KOPT-K1 (cell line): Measurements from ENCODE around the gene GFRA4.

Experiments used
- H3K27ac ChIP-seq: fragments of 200-600 bp; sonication (generic); 2 replicates; pipeline ENCODE4 v1.5.1; 2016; ENCODE audit warnings: antibody characterized with exemption, mild to moderate bottlenecking, low read depth, low read length; ENCODE audit not compliant: poor library complexity, severe bottlenecking
- H3K36me3 ChIP-seq: fragments of 200-600 bp; sonication (generic); 2 replicates; pipeline ENCODE4 v1.5.1; 2017; ENCODE audit warnings: antibody characterized with exemption, mild to moderate bottlenecking, low read length, moderate library complexity; ENCODE audit not compliant: insufficient read depth
- H3K9me3 ChIP-seq: fragments of 200-600 bp; sonication (generic); 2 replicates; pipeline ENCODE4 v1.5.1; 2017; ENCODE audit warnings: antibody characterized with exemption, low read length, mild to moderate bottlenecking; ENCODE audit not compliant: insufficient read depth, poor library complexity, severe bottlenecking

Gene GFRA4

DNA sequence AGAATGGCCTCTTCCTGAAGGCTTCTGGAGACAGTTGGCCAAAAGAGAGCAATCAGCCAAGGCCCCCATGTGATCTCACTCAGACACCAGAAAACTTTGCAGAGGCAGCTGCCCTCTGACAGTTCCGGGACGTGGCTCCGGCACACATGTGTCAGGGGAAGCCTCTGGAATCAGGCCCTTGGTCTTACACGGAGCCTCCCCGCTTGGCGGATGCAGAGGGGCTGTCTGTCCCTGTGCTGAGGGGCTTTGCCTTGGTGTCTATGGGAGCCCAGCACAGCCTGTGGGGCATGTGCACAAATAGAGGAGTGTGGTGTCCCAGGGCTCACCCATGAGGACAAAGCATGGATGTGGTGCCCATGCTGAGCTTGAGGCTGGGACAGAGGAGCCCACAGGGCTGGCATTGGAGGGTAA, 35.4 kb upstream of the GFRA4 start:
- peaks cover 7% of the 10 kb centered on the region for H3K9me3 ChIP-seq
- no peaks in the 10 kb centered on the region for H3K36me3 ChIP-seq
- H3K27ac ChIP-seq: no peak overlapping the region

DNA sequence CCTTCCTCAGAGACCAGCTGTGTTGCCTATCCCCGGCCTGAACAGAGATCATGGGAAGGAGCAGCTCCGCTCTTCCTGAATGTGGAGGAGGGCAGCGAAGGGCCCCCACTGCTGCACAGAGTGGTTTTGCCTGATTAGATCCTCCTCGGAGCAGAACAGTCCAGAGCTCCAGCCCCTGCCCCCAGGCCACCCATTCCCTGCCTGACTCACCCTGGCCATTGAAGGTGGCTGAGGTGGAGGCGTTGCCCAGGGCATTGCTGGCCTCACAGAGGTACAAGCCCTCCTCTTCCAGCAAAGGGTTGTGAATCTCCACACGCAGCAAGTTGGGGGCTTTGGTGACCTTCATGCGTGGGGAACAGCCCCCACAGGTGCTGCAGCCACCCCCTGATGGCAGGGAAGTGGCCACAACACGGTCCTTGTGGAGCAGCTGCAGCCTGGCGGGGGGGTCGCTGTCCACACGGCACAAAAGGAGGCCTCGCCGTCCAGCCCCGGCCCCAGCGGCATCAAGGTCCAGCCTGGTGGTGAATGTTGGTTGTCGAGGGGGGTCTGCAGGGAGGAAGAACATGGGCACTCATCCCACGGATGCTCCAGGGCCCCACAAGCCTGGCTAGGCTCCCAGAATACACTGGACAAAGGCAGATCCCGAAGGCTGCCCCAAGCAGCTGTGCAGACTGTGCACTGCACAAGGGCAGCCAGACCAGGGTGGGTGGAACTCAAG, 34.5 kb upstream of the GFRA4 start:
- no peak overlapping the region for H3K27ac ChIP-seq
- H3K36me3 ChIP-seq: no peaks in the 10 kb centered on the region
- peaks cover 7% of the 10 kb centered on the region for H3K9me3 ChIP-seq

DNA sequence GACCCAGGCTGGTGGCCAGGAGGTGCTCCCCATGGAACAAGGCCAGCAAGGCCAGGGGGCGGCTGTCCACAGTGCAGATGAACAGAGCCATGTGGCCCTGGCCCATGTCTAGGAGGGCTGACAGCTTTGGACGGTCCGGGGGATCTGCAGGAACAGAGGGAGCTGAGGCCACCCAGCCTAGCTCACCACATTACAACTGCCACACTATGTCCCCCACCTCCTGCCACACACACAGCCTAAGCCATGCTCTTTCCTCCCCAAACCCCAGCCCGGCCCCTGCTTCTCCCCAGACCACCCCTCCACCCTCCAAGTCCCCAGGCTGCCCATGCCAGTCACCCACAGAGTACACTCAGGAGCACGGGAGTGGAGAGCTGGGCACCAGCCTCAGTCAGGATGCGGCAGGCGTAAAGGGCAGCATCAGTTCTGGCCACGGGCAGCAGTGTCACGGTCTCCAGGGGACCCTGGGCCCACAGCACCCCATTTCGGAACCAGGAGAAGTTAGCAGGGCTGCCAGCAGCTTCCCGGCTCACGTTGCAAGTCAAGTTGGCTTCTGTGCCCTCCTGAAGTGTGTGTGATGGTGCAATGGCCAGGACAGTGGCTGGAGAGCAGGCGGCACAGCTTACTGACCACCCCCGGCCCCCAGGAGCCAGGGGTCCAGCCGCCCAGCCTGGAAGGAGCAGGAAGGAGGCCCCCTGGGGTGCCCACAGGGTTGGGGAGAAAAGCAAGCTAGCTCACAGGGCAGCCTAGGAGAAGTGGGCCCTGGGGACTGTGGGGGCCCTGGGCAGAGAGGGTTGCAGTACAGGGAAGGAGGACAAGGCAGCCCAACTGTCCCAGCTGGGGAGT, 33.8 kb upstream of the GFRA4 start:
- Histone ChIP-seq H3K9me3 (peaks cover 7% of the 10 kb centered on the region), H3K27ac (no peak overlapping the region), H3K36me3 (no peaks in the 10 kb centered on the region)

DNA sequence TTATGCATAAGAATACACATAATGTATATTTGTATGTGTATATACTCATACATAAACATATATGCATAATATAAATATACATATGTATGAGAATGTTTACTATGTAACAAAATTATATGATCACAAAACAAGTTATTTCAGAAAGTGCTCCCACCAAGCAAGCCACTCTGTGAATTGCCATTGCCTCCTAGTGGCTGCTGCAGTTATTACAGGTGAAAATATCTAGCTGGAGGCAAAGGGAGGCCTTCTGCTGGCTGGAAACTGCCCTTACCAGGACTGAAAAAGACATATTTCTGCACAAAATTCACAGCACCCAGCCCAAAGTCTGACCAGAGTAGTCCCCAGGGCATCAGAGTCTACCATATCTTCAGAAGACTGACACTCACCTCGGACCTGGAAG, 33.0 kb upstream of the GFRA4 start:
- Histone ChIP-seq H3K27ac (no peak overlapping the region), H3K36me3 (no peaks in the 10 kb centered on the region), H3K9me3 (peaks cover 7% of the 10 kb centered on the region)

DNA sequence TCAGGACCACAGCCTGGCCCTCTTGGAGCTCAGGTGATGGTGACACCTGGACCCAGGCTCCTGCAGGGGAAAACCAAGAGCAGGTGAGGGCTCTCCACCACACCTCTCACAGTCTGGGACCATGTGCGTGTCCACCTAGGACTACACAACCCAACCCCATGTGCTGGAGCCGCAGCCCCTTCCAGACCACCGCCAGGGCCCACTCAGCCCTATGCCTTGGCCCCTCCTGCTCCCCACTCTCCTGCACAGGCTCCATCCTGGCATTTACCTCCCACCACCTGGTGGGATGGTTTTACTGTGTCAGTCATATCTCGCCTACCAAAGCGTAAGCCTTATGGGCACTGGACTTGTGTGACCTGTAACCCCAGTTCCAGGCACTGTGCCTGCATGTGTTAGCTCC, 31.7 kb upstream of the GFRA4 start:
- Histone ChIP-seq H3K9me3 (peaks cover 7% of the 10 kb centered on the region), H3K27ac (no peak overlapping the region), H3K36me3 (no peaks in the 10 kb centered on the region)

DNA sequence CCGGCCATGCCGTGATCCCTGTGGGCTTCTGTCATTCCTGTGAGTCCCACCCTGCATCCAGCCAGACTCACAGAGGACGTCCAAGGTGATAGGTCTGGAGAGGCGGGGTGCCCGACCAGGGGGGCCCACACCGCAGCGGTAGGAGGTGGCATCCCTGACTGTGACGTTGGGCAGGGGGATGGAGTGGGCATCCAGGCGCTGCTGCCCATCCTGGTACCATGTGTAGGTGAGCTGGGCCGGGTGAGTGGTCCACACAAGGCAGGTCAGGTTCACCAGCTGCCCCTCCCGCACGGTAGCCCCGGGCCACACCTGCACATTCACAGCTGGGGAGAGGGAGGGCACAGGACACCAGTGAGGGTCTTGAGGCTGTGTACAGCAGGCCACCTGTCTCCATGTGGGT, 30.2 kb upstream of the GFRA4 start:
- H3K9me3 ChIP-seq: peaks cover 7% of the 10 kb centered on the region
- H3K27ac ChIP-seq: no peak overlapping the region
- H3K36me3 ChIP-seq: no peaks in the 10 kb centered on the region

DNA sequence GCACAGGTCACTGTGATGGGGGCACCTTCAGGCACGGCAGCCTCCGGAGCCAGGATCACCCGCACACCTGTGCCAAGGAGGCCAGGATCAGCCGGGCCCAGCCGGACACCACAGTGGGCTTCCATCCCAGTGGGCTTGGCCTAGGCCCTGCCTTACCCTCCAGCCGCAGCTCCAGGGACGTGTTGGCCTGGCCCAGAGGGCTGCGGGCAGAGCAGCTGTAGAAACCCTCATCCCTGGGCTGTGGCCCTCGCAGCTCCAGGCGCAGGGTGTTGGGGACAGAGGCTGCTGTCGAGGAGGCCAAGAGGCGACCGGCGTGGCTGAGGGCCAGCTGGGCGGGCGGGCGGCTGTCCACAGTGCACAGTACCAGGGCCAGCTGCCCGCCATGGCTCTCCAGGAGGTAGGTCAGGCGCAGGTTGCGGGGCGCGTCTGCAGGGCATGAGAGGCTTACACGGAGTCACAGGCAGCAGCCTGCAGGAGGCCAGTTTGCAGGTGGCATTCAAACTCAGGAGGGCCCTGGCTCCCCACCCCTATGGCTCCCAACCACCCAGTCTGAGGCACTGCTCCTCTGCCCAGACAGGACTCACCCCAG, 29.6 kb upstream of the GFRA4 start:
- Histone ChIP-seq H3K27ac (no peak overlapping the region), H3K36me3 (no peaks in the 10 kb centered on the region), H3K9me3 (peaks cover 7% of the 10 kb centered on the region)

DNA sequence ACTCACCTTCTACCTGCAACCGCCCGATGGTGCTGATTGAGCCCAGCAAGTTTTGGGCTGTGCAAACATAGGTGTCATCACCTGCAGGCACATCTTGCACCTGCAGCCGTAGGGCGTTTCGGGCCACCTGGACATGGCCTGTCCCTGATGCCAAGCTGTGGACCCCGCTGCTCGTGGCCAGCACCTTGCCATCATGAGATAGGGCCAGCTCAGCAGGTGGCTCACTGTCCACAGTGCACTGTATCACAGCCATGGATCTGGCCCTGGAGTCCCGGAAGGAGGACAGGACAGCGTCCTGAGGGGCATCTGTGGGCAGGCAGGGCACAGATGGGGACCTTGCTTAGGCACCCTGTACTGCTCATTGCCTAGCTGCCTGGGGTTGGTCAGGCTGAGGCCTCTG, 28.7 kb upstream of the GFRA4 start:
- no peaks in the 10 kb centered on the region for H3K36me3 ChIP-seq
- H3K9me3 ChIP-seq: peaks cover 7% of the 10 kb centered on the region
- no peak overlapping the region for H3K27ac ChIP-seq

DNA sequence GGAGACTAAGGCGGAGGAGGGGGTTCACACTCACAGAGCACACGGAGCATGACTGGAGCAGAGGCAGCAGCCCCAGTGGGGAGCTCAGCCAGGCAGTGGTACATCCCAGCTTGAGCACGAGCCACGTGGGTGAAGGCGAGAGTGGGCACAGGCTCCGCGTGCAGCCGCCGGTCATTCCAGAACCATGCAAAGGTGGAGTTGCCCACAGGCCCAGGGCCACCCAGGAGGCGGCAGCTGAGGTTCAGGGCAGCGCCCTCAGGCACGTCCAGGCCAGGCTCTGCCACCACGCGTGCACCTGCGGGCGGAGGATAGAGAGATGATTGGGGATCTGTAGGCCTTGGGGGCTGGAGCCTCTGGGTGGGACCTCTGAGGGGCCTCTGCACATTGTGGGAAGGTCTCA, 28.1 kb upstream of the GFRA4 start:
- peaks cover 2% of the 10 kb centered on the region for H3K9me3 ChIP-seq
- no peak overlapping the region for H3K27ac ChIP-seq
- H3K36me3 ChIP-seq: no peaks in the 10 kb centered on the region

DNA sequence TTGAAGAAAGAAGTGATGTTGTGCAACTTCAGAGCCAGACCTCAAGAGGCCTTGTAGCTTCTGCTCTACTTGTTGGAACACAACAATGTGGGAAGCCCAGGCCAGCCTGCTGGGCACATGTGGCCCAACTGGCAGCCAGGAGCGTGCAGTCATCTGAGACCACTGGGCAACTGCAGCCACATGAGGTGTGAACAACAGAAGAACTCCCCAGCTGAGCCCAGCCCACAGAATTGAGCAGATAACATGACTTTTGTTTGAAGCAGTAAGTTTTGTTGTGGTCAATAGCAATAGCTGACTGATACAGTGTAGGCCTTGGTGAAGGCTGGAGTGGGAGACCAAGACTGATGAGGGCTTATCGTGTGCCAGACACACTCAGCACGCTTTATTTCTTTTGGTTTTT, 27.2 kb upstream of the GFRA4 start:
- H3K9me3 ChIP-seq: no peaks in the 10 kb centered on the region
- no peaks in the 10 kb centered on the region for H3K36me3 ChIP-seq

DNA sequence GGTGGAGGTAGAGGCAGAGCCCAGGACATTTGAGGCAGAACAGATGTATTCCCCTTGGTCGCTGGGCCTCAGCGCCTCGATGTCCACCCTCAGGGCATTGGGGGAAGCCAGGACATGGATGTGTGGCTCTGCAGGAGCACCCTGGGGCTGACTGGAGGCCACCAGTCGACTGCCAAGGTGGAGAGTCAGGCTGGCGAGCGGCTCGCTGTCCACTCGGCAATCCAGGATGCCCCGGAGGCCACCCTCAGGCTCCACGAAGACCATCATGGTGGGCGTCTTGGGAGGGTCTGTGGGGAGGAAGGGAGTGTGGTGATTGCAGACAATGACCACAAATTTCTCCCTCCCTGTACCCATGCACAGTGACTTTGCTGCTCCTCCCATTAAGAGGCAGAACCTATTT, 26.8 kb upstream of the GFRA4 start:
- H3K27ac ChIP-seq: no peak overlapping the region
- no peaks in the 10 kb centered on the region for H3K36me3 ChIP-seq
- H3K9me3 ChIP-seq: no peaks in the 10 kb centered on the region

More for the DNA sequence above, 27.2 kb upstream of the GFRA4 start:
- no peak overlapping the region for H3K27ac ChIP-seq

DNA sequence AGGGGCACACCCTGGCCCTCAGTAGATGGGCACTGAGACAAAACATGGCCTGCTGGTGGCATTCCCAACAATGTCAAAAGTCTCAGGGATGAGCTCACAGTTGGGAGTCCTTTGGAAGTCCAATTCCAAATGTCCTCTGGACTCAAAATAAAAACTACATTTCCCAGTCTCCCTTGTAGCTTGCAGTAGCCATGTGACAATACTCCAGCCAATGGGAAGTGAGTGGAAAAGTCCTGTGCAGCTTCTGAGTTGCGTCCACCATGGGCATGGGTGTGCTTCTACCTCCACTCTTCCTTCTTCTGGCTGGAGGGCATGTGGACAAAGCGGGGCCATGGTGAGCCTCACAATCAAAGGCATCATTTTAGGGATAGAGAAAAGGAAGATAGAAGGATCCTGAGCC, 24.5 kb upstream of the GFRA4 start:
- H3K27ac ChIP-seq: no peak overlapping the region

DNA sequence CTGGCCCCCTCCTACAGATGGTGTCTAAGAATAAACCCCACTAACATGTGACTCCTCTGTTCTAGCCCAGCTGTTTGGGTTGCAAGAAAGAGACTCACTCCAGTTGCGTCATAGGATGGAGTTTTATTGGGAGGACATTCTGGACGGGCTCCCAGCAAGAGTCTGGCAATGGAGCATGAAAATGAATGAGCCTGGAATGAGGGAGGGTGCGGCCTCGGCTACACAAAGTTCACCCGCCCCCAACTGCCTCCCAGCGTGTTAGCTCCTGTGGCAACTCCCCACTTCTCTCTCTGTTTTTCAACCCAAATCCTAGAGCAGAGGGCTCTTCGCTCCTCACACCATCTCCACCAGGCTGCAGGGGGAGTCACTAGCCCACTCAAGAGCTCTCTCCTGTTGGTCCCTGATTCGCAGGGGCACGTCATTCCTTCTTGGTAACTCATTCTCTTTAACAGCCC, 23.7 kb upstream of the GFRA4 start:
- no peak overlapping the region for H3K27ac ChIP-seq

More for the DNA sequence above, 24.5 kb upstream of the GFRA4 start:
- Histone ChIP-seq H3K9me3 (no peaks in the 10 kb centered on the region), H3K36me3 (no peaks in the 10 kb centered on the region)

DNA sequence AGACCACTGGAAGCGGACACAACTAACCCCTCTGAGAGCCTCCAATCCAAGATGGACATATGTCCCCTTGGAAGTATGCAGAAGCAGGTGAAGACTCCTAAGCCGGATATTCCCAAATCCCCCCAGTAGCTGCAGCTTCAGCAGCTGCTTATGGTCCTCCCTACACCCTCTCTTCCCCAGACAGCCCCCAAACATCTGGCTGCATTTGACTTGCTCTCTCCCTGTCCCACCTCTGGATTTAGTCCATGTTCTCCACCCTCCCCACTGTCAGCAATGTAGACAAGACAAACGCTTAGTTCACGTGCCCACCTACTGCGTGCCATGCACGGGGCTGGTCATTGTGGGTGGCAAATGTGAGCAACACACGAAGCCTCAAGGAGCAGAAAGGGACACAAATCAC, 23.2 kb upstream of the GFRA4 start:
- Histone ChIP-seq H3K27ac (no peak overlapping the region), H3K9me3 (no peaks in the 10 kb centered on the region)

More for the DNA sequence above, 23.7 kb upstream of the GFRA4 start:
- Histone ChIP-seq H3K36me3 (no peaks in the 10 kb centered on the region), H3K9me3 (no peaks in the 10 kb centered on the region)

DNA sequence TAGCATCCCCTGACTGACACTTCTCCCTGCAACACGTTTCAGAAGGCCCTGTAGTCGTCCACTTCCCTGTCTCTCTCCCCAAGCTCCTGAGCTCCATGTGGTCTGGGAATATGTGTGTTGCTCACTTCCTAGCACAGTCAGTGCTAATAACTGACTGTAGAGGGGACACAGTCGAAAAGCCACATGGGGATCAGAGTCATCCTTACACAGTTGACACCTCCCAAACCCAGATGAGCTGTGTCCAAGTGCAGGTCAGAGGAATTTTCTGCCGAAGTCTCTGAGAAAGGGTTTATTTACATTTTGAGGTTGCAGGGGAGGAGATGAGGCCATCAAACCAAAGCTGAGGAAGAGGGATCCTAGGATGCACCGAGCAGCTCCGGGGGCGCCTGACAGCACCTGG, 22.1 kb upstream of the GFRA4 start:
- Histone ChIP-seq H3K9me3 (no peaks in the 10 kb centered on the region), H3K27ac (no peak overlapping the region), H3K36me3 (no peaks in the 10 kb centered on the region)

More for the DNA sequence above, 23.2 kb upstream of the GFRA4 start:
- H3K36me3 ChIP-seq: no peaks in the 10 kb centered on the region
